ENCODE measurements around the gene CRMP1. TPM values are rescaled to one million over a fixed set of nuclear protein-coding genes. Genes with fewer than 3 reads are reported as not detected.
A peak's percentile ranks its signal among the peaks of the same experiment; 100 is the strongest.
"Not testable (repeated sequence)": the region's sequence is repeated elsewhere in the genome, so short reads cannot be mapped to it uniquely, and the experiment has no call there.

CRMP1 gene
- total RNA-seq, 3 donors from 2014 or later = 0.08 TPM; not detected in 2

DNA sequence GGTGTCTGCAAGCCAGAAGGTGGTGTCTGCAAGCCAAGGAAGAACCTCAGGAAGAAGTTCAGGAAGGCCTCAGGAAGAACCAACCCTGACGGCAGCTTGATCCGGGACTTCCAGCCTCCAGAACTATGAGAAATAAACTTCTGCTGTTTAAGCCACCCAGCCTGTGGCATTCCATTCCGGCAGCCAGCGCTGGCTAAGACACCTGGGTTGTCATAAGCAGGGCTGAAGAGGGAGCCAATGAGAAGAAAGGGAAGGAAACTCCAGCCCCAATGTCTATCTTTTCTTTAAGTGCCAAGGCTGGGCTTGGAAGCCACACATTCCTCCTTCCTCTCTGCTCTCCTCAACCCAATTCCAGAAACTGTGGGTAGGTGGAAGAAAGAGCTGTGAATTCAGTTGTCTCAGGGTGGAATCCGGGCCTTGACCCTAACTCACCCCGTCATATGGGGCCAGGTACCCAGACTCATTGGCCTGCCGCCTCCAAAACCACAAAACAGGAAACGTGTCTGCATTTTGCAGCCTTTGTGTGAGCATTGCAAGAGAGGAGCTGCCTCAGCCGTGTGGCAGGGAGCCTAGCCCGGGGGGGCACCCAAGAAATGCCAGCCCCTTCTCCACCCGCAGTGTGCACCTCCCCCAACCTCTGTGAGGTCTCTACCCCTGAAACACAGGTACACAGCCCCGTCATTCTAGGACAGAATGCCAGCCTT is 26.8 kb downstream of the CRMP1 start:
- Mint-ChIP-seq H3K4me3 (no peak overlapping the region), H3K4me1 (ENCODE audit: low read depth) (peaks cover 15% of the 10 kb centered on the region), H3K9me3 (no peaks in the 10 kb centered on the region), H3K27me3 (ENCODE audit: low read depth) (peaks cover 9% of the 10 kb centered on the region), H3K36me3 (ENCODE audit: insufficient read depth) (no peaks in the 10 kb centered on the region)
- ATAC-seq = no peak
- no peak for DNase-seq

DNA sequence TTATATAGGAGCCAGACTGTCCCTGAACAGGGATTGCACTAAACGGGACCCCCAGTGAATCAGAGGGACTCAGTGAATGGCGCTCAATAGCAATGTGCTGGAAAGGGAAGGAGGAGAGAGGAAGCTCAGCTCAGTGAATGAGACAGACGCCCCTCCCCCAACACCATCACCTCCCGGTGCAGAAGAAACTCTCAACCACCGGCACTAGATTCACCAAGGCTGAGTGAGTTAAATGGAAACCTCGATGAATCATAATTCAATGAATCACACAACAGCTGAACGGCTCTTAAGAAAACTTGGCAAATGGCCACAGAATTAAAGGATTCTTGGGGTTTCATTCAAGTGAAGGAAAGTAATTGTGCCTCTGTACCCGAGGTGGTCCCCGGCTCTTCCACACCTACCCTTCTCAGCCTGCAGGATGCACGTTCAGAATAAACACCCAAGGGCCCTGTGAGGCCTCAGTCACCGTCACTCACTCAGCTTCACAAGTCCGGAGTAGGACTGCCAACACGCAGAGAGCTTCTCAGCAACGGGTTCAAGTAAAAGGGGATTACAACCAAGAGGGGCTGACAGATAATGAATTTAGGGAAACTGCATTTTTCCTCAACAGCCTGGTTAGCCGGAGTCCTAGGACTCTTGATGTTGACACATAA is 29.3 kb downstream of the CRMP1 start:
- Mint-ChIP-seq H3K36me3 (ENCODE audit: insufficient read depth) (no peaks in the 10 kb centered on the region), H3K9me3 (no peaks in the 10 kb centered on the region), H3K4me3 (no peak overlapping the region)

DNA sequence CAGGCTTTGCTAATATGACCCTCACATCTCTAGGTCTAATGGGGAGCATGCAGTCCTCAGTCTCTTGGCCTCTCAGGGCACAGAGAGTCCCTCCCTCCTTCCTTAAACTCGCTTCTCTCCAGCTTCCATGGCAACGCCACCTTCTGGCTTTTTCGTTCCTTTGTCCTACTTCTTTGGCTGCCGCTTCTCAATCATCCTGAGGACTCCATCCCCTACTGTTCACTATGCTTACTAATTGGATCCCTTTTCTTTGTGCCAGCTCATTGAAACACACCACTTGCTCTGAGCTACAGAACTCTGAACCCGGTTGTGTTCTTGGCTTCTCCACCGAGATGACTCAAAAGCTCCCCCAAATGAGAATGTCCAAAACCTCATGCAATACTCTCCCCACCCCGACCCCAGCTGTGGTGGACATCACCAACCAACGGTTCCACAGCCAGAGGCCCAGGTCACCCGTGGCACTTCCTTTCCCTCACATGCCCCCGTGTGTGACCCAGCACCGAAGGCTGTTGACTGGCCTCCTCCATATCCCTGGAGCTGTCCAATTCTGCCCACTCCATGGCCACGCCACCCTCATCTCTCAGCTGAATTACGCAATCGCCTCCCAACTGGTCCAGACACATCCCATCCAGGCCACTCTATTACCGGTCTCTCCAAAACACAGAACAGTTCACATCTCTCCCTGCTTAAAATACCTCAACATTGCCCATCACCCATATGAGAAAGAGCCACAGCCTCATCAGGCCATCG is 34.7 kb downstream of the CRMP1 start:
- Mint-ChIP-seq H3K9me3 (no peaks in the 10 kb centered on the region), H3K36me3 (ENCODE audit: insufficient read depth) (no peaks in the 10 kb centered on the region), H3K4me1 (ENCODE audit: low read depth) (no peaks in the 10 kb centered on the region), H3K4me3 (no peak overlapping the region), H3K27me3 (ENCODE audit: low read depth) (peaks cover 6% of the 10 kb centered on the region)
- no peak for ATAC-seq
- no peak for DNase-seq

More for the DNA sequence above, 29.3 kb downstream of the CRMP1 start:
- Mint-ChIP-seq H3K4me1 (ENCODE audit: low read depth) (peaks cover 15% of the 10 kb centered on the region), H3K27me3 (ENCODE audit: low read depth) (peaks cover 7% of the 10 kb centered on the region)
- no peak for DNase-seq
- peak; percentile 91 to 92 for ATAC-seq

DNA sequence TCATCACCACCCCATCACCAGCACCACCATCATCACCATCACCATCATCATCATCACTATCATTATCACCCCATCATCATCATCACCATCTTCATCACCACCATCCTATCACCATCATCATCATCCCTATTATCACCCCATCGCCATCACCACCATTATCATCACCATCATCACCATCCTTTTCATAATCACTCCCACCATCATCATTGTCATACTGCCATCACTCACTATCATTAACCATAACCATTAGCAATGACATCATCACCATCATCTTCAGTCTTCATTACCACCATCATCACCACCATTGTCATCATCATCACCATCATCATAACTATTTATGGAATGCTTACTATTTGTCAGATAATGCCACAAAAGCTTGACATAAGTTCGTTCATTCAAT is 35.7 kb downstream of the CRMP1 start:
- DNase-seq = no peak
- no peak for ATAC-seq
- Mint-ChIP-seq H3K4me3 (no peak overlapping the region), H3K36me3 (ENCODE audit: insufficient read depth) (no peaks in the 10 kb centered on the region), H3K4me1 (ENCODE audit: low read depth) (no peaks in the 10 kb centered on the region), H3K27me3 (ENCODE audit: low read depth) (peaks cover 5% of the 10 kb centered on the region), H3K9me3 (no peaks in the 10 kb centered on the region)

DNA sequence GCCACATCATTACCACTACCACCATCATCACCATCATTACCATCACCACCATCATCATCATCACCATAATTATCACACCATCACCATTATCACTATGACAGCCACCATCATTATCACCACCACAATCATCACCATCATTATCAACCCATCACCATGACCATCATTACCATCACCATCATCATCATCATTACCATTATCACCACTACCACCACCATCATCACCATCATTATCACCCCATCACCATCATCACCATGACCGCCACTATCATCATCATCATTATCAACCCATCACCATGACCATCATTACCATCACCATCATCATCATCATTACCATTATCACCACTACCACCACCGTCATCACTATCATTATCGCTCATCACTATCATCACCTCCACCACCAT is 36.5 kb downstream of the CRMP1 start:
- not testable (repeated sequence) for ATAC-seq; H3K27me3 Mint-ChIP-seq (ENCODE audit: low read depth); H3K4me1 Mint-ChIP-seq (ENCODE audit: low read depth); H3K36me3 Mint-ChIP-seq (ENCODE audit: insufficient read depth); DNase-seq; H3K9me3 Mint-ChIP-seq; H3K4me3 Mint-ChIP-seq

DNA sequence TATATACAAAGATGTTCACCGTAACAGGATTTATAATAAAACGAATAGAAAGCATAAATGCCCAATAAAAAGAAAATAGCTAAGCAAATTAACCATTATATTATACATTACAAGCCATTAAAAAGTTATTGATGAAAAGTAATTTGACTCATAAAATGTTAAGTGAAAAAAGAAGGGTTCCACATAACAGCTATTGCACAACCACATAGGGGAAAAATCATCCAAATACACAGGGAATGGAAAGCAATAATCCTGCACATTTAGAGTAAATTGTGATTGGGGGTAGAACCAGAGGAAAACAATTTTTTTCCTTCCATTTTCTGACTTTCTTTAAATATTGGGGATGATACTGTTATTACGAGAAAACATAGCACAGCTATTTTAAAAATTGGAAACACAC is 38.0 kb downstream of the CRMP1 start:
- no peak for ATAC-seq
- Mint-ChIP-seq H3K27me3 (ENCODE audit: low read depth) (peaks cover 12% of the 10 kb centered on the region), H3K4me1 (ENCODE audit: low read depth) (no peaks in the 10 kb centered on the region), H3K36me3 (ENCODE audit: insufficient read depth) (no peaks in the 10 kb centered on the region), H3K4me3 (no peak overlapping the region), H3K9me3 (no peaks in the 10 kb centered on the region)
- no peak for DNase-seq

DNA sequence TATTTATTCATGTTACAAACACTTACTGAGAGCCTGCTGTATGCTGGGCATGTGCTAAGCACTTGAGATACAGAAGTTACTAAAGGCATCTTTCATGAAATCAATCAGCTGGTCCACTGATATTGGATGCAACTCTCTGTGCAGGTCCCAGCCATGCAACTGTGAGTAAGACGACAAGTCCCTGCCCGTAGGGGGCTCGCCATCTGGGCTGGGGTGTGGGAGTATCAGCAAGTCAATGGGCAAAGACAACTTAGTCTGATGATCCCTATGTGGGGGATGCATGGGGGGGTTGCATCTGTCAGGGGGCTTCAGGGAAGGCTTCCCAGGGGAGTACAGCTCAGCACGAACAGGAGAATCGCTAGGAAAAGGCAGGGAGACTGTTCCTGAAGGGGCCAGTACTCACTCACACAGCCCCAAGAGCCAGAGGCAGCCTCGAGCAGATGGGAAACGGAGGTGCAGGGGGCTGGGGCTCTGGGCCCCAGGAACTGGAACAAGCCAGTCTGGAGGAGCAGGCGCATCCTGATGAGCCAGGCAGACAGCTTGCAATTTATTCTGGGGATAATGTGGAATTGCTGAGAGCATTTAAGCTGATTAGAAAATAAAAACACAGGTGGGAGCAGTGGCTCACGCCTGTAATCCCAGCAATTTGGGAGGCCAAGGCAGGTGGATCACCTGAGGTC is 40.2 kb downstream of the CRMP1 start:
- DNase-seq = no peak
- H3K27me3 Mint-ChIP-seq (ENCODE audit: low read depth) = peaks cover 13% of the 10 kb centered on the region
- ATAC-seq = no peak
- no peaks in the 10 kb centered on the region for H3K36me3 Mint-ChIP-seq (ENCODE audit: insufficient read depth)
- H3K4me3 Mint-ChIP-seq = no peak overlapping the region
- H3K9me3 Mint-ChIP-seq = no peaks in the 10 kb centered on the region
- H3K4me1 Mint-ChIP-seq (ENCODE audit: low read depth) = no peaks in the 10 kb centered on the region

DNA sequence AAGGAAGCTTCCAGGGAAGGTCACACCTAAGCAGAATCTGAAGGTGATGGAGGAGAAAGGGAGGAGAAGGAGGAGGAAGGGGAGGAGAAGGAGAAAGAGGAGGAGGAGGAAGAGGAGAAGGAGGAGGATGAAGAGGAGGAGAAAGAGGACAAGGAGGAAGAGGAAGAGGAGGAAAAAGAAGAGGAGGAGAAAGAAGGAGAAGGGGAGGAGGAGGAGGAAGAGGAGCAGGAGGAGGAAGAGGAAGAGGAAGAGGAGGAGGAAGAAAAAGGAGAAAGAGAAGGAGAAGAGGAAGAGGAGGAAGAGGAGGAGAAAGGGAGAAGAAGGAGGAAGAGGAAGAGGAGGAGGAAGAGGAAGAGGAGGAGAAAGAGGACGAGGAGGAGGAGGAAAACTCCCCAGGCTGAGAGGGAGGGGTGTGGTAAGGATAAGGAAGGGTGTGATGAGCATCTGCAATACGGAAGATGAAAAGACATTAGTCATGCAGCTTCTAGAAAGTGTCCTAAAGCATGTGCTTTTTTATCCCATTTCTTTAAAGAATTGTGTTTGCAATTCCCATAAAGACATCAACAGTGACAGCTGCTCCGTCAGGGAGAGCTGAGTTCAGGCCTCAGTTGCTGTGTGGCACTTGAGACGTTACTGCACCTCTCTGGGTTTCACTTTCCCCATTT is 41.1 kb downstream of the CRMP1 start:
- H3K36me3 Mint-ChIP-seq (ENCODE audit: insufficient read depth) = no peaks in the 10 kb centered on the region
- H3K9me3 Mint-ChIP-seq = no peaks in the 10 kb centered on the region
- DNase-seq (no peak), ATAC-seq (no peak)
- no peaks in the 10 kb centered on the region for H3K4me1 Mint-ChIP-seq (ENCODE audit: low read depth)
- no peak overlapping the region for H3K4me3 Mint-ChIP-seq
- H3K27me3 Mint-ChIP-seq (ENCODE audit: low read depth) = peaks cover 13% of the 10 kb centered on the region

DNA sequence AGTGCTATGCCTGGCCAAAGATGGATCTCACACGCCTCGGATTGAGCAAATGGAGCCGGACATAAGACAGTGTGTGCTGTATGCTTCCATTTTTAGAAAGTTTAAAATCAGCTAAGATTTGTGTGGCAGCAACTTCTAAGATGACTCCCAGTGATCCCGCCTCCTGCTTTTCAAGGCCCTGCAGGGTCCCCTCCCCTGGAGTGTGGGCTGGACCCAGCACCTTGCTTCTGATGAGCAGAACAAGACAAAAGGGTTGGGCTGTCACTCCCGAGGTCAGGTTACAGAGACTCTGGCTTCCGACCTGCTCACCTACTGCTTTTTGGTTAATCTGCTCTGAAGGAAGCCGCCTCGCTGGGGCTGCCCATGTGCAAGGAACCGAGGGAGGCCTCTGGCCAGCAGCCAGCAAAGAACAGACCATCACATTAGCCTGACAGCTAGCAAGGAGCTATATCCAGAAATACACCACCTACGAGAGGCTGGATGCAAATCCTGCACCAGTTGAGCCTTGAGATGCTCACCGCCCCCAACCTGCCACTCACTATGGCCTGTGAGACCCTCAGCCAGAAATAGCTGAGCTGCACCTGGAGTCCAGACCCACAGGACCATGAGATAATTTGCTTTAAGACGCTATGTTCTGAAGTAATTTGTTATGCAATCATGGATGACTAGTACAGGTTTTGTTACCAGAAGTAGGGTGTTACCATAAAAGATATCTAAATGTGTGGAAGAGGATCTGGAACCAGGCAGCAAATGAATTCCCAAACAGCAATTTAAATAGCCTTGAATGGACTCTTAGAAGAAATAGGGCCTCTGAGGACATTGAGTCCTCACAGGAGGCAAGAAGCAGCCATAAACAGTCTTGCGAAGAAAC is 47.6 kb downstream of the CRMP1 start:
- DNase-seq (no peak), ATAC-seq (no peak)
- no peaks in the 10 kb centered on the region for H3K36me3 Mint-ChIP-seq (ENCODE audit: insufficient read depth)
- no peaks in the 10 kb centered on the region for H3K4me1 Mint-ChIP-seq (ENCODE audit: low read depth)
- no peak overlapping the region for H3K4me3 Mint-ChIP-seq
- peaks cover 4% of the 10 kb centered on the region for H3K27me3 Mint-ChIP-seq (ENCODE audit: low read depth)
- no peaks in the 10 kb centered on the region for H3K9me3 Mint-ChIP-seq

DNA sequence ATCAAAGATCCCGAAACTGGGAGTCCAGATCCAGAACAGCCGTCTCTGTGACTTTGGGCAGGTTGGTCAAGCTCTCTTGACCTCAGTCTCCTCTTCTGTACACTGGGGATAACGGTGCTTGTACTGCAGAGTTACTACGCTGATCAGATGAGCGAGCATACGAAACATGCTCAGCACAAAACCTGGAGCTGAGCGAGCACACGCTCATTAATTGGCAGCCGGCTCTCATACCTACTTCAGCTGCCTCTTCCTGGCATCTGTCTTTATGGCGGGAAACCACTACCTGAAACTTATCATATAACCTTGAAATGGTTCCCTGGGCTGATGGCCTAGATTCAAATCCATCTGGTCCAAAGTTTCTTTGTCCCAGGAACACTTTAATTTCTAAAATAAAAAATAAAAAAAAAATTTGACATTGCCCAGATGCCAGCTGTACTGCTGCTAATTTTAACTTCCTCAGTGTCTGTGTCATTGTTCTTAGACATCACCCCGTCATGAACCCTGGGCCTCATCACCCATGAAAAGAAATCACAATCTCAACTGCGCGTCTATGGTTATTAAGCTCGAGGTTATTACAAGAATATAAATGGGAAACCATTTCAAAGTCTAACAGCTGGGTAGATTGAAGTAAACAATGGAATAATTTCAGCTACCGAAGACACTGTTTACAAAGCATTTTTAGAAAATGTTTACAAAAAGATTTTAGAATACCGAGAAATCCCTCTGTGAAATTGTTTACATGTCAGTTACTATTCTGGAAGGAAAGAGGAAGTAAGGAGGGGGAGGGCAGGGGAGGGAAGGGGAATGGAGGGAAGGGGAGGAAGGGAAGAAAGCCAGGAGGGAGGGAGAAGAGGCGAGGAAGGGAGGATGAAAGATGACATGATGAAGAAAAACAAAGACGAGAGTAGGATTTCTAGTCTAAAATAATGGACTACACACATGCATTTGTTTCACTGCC is 49.0 kb downstream of the CRMP1 start:
- DNase-seq (no peak), ATAC-seq (no peak)
- no peaks in the 10 kb centered on the region for H3K36me3 Mint-ChIP-seq (ENCODE audit: insufficient read depth)
- H3K9me3 Mint-ChIP-seq = no peaks in the 10 kb centered on the region
- H3K4me3 Mint-ChIP-seq = no peak overlapping the region
- no peaks in the 10 kb centered on the region for H3K4me1 Mint-ChIP-seq (ENCODE audit: low read depth)
- peaks cover 2% of the 10 kb centered on the region for H3K27me3 Mint-ChIP-seq (ENCODE audit: low read depth)

DNA sequence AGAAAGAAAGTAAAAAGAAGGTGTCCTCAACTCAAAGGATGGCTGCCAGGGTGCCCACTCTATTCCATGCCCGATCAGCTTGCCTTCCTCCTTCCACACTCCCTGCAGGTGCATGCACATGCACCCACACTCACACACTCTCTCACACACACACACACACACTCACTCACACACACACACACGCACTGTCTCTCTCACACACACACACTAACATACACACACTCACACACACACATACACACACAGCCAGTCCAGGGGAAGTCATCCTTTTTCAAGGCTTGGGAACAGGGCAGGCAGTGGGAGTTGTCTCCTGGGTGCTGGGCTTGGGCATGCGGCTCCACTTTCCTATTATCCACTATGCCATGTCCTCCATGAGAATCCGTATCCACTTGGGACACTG is 50.4 kb downstream of the CRMP1 start:
- Mint-ChIP-seq H3K27me3 (ENCODE audit: low read depth) (peaks cover 4% of the 10 kb centered on the region), H3K4me3 (no peak overlapping the region)
- ATAC-seq = no peak

DNA sequence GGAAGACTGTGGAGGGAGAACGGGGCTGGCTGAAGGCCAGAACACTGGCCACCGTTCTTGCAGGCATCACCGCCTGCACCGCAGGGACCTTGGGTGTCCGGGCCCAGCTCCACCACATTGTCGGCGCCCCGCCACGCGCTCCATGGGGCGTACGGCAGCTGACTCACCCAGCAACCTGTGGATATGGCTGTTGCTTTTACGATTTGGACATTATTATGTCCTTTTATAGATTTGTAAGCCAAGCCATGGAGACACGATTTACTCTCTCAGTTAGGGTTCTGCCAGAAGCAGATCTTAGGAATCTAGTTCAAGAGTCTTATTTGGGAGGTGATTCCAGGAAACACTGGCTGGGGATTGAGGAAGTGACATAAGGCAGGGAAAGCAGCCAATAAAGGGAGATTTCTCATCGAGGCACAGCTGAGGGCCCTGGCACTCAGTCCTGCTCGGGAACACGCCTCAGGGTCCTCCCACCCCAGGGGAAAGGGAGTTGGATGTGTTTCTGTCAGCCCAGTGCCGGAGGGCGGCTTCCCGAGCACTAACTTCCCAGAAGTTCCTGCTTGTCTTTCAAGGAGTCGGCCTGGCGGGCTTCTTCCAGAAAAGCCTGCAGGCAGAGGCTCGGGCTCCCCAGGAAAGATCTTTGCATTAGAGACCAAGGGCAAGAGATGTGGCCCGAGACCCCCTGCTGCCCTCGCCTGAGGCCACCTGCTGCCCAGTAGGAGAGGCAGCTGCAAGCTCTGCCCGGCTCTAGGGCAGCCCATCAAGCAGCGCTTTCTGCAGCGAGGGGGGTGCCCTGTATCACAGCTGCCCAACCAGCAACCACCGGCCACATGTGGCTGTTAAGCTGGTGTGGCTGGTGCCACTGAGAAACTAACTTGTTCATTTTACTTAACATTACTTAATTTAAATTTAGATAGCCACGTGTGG is 52.9 kb downstream of the CRMP1 start:
- H3K9me3 Mint-ChIP-seq = no peaks in the 10 kb centered on the region
- H3K4me1 Mint-ChIP-seq (ENCODE audit: low read depth) = no peaks in the 10 kb centered on the region
- no peak for DNase-seq
- no peak overlapping the region for H3K4me3 Mint-ChIP-seq
- no peaks in the 10 kb centered on the region for H3K36me3 Mint-ChIP-seq (ENCODE audit: insufficient read depth)
- no peak for ATAC-seq
- H3K27me3 Mint-ChIP-seq (ENCODE audit: low read depth) = peaks cover 4% of the 10 kb centered on the region

More for the DNA sequence above, 50.4 kb downstream of the CRMP1 start:
- DNase-seq = no peak
- Mint-ChIP-seq H3K4me1 (ENCODE audit: low read depth) (no peaks in the 10 kb centered on the region), H3K9me3 (no peaks in the 10 kb centered on the region), H3K36me3 (ENCODE audit: insufficient read depth) (no peaks in the 10 kb centered on the region)
